GM23338 (cell line): ENCODE measurements around the gene FGF1.

ENCODE experiments used
- CREB1 ChIP-seq: fragments of 250-450 bp; sonication (Bioruptor Pico); IDR thresholded peaks from 2 replicates; pipeline ENCODE4 v1.5.0; 2020; ENCODE audit warnings: low read depth, mild to moderate bottlenecking, moderate library complexity
- CTCF ChIP-seq, 2 experiments: fragments of 200-600 bp in 1 of 2; sonication (generic) in 1 of 2; conservative IDR thresholded peaks; 2 replicates each; pipeline versions ENCODE4 v1.5.1 to v1.6.1; 2016 to 2017; ENCODE audit warnings: antibody characterized with exemption in 2 of 2, low read depth in 2 of 2, mild to moderate bottlenecking in 2 of 2, moderate library complexity in 1 of 2
- ETS1 ChIP-seq: IDR thresholded peaks from 2 replicates; pipeline ENCODE4 v1.6.1; 2016; ENCODE audit warnings: antibody characterized with exemption
- EZH2 ChIP-seq: fragments of 200-600 bp; sonication (generic); IDR thresholded peaks from one replicate; pipeline ENCODE4 v1.8.0; 2017; ENCODE audit warnings: antibody characterized with exemption, mild to moderate bottlenecking, low read depth; ENCODE audit not compliant: unreplicated experiment
- EZH2phosphoT487 ChIP-seq: fragments of 200-600 bp; sonication (generic); IDR thresholded peaks from one replicate; pipeline ENCODE4 v1.8.1; 2018; ENCODE audit warnings: antibody characterized with exemption; ENCODE audit not compliant: unreplicated experiment
- JUNB ChIP-seq: IDR thresholded peaks from one replicate; pipeline ENCODE4 v1.6.1; 2016; ENCODE audit warnings: antibody characterized with exemption; ENCODE audit not compliant: unreplicated experiment
- POLR2AphosphoS5 ChIP-seq: IDR thresholded peaks from 2 replicates; pipeline ENCODE4 v1.6.1; 2016; ENCODE audit warnings: antibody characterized with exemption, low read depth
- REST ChIP-seq: IDR thresholded peaks from one replicate; pipeline ENCODE4 v1.6.1; 2018; ENCODE audit warnings: antibody characterized with exemption; ENCODE audit not compliant: unreplicated experiment

GRCh38 chr5:142561486-142562097, 124.3 kb downstream of the FGF1 start:
- no peak for TF ChIP-seq CTCF (conservative IDR thresholded peaks at IDR 0.05; ENCODE audit: low read depth in 2 of 2)
- TF ChIP-seq POLR2AphosphoS5, result no peak
- no peak for TF ChIP-seq REST
- TF ChIP-seq EZH2, result no peak
- TF ChIP-seq JUNB, result no peak
- no peak for TF ChIP-seq EZH2phosphoT487
- no peak for TF ChIP-seq ETS1
- no peak for TF ChIP-seq CREB1 (CRISPR knock-in tag)
